Measurements from ENCODE around the gene CDC34.
A peak's percentile ranks its signal among the peaks of the same experiment; 100 is the strongest.

- TF ChIP-seq CTCF (IDR thresholded peaks at IDR 0.05) (no peak), POLR2A (IDR thresholded peaks at IDR 0.05) (peak in 1 of 2 donors; percentile 77)
Measured at GRCh38 chr19:531753-532560, at the start of gene CDC34.

Measured in tibial nerve (tissue), 3 donors.